Heart left ventricle (tissue), 13 donors: ENCODE results near the gene TM9SF3.

Experiments
- CTCF ChIP-seq, 12 donors: fragments of 200-600 bp; sonication (generic) in 4 of 12; IDR thresholded peaks; one replicate each; pipeline versions ENCODE4 v1.5.0 to v1.8.0; 2018 to 2022; ENCODE audit warnings: antibody characterized with exemption in 12 of 12, mild to moderate bottlenecking in 5 of 12
- POLR2A ChIP-seq, 2 donors: fragments of 450-650 bp; IDR thresholded peaks; one replicate each; pipeline ENCODE4 v1.6.1; 2017; ENCODE audit warnings: antibody characterized with exemption in 2 of 2, mild to moderate bottlenecking in 2 of 2, moderate library complexity in 2 of 2
- donor health status: ischemic (EF 13 %, LVEDD 7.1; RV severe dilation, severe dysfunction).
- donor health status: DM: no; HTN: yes; CAD: no.
- donor health status: DM: no; HTN: no; CAD: no.
- donor health status: ischemic (EF 25% LVEDD 6.9; RV normal size, moderate dysfunction).
- donor health status: ischemic (EF 25% LVEDD 5.7; RV mildly dilated, moderate dysfunction).
- donor health status: ischemic (EF 35%, LVEDD 5.7; RV mildly dilated, moderate dysfunction).
- donor health status: nonischemic (EF 11% LVEDD 7.7; RV severe dilation, severe dysfunction).
- donor health status: DM: yes; HTN: yes; CAD: no.
- donor health status: PGD.
- donor health status: ischemic (EF 29% LVEDD 5.4; RV normal size, mild dysfunction).
- donor health status: nonischemic (EF 23%, LVEDD 6.1; RV moderate dilation, normal function).

GRCh38 chr10:96578022-96578421 is 8.8 kb downstream of the TM9SF3 start:
- TF ChIP-seq CTCF (IDR thresholded peaks at IDR 0.05) (no peak), POLR2A (IDR thresholded peaks at IDR 0.05) (no peak)
